IgD-negative memory B cell (primary cell): ENCODE results near the gene SLC39A11. TPM values are rescaled to one million over a fixed set of nuclear protein-coding genes. Genes with fewer than 3 reads are reported as not detected.

Experiments used
- H3K27ac Mint-ChIP-seq, 3 donors: one replicate each; pipeline ENCODE4 v1.8.0; 2020 to 2022; ENCODE audit warnings: mild to moderate bottlenecking in 3 of 3, mixed read lengths in 3 of 3, moderate library complexity in 1 of 3
- H3K27me3 Mint-ChIP-seq: one replicate; pipeline ENCODE4 v1.8.0; 2021; ENCODE audit warnings: mixed read lengths
- H3K36me3 Mint-ChIP-seq: one replicate; pipeline ENCODE4 v1.8.0; 2020; ENCODE audit warnings: mild to moderate bottlenecking, mixed read lengths
- H3K4me1 Mint-ChIP-seq, 3 donors: one replicate each; pipeline ENCODE4 v1.8.0; 2020 to 2022; ENCODE audit warnings: mixed read lengths in 3 of 3, mild to moderate bottlenecking in 1 of 3
- H3K4me3 Mint-ChIP-seq, 4 donors: one replicate each; pipeline ENCODE4 v1.8.0; 2020 to 2022; ENCODE audit warnings: mild to moderate bottlenecking in 4 of 4, mixed read lengths in 4 of 4, moderate library complexity in 3 of 4
- H3K9me3 Mint-ChIP-seq, 3 donors: one replicate each; pipeline ENCODE4 v1.8.0; 2020 to 2021; ENCODE audit warnings: mixed read lengths in 3 of 3, mild to moderate bottlenecking in 1 of 3
- polyA plus RNA-seq: library from polyadenylated mRNA; unstranded; fragments of 300-500 nt; fragmentation: Illumina TruSeq; gene quantifications from one replicate; pipeline ENCODE4 v1.2.3, GENCODE V29; 2021

Gene SLC39A11
- polyA plus RNA-seq, 1 donor from 2014 or later = 13.7 TPM

GRCh38 chr17:73057196-73057595 lies 35.3 kb downstream of the SLC39A11 start:
- Mint-ChIP-seq H3K9me3 (no peaks in the 10 kb centered on the region), H3K27me3 (no peaks in the 10 kb centered on the region), H3K36me3 (peaks cover 5% of the 10 kb centered on the region), H3K4me1 (peaks cover 0 to 6% (median 0%) of the 10 kb centered on the region in 3 donors), H3K4me3 (no peak overlapping the region), H3K27ac (no peak overlapping the region)

DNA sequence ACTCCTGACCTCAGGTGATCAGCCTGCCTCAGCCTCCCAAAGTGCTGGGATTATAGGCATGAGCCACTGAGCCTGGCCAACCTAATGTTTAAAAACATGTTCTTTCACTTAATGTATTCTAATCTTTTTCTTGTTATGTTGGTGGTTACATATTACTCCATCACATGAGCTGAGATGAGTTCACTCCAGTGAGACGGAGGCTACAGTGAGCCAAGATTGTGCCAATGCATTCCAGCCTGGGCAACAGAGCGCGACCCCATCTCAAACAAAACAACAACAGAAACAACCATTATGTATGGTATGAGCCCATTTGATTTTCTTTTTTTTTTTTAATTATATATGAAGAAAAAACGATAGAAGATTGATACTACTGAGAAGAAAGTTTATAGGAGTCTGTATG lies 39.6 kb downstream of the SLC39A11 start:
- peaks cover 0 to 4% (median 2%) of the 10 kb centered on the region in 3 donors for H3K9me3 Mint-ChIP-seq
- no peaks in the 10 kb centered on the region for H3K27me3 Mint-ChIP-seq
- H3K4me3 Mint-ChIP-seq = no peak overlapping the region
- H3K4me1 Mint-ChIP-seq = peaks cover 0 to 6% (median 0%) of the 10 kb centered on the region in 3 donors
- no peak overlapping the region for H3K27ac Mint-ChIP-seq
- H3K36me3 Mint-ChIP-seq = peaks cover 16% of the 10 kb centered on the region

- peak overlapping the region in 1 of 4 donors; percentile 71 for H3K4me3 Mint-ChIP-seq
- no peak overlapping the region for H3K27ac Mint-ChIP-seq
- H3K4me1 Mint-ChIP-seq = peaks cover 0 to 6% (median 0%) of the 10 kb centered on the region in 3 donors
- H3K27me3 Mint-ChIP-seq = peaks cover 1% of the 10 kb centered on the region
- peaks cover 17% of the 10 kb centered on the region for H3K36me3 Mint-ChIP-seq
- peaks cover 0 to 4% (median 2%) of the 10 kb centered on the region in 3 donors for H3K9me3 Mint-ChIP-seq
Measured at GRCh38 chr17:73050797-73051196, 41.7 kb downstream of the SLC39A11 start.

GRCh38 chr17:73048170-73048569 lies 44.3 kb downstream of the SLC39A11 start:
- Mint-ChIP-seq H3K4me3 (no peak overlapping the region), H3K27me3 (peaks cover 1% of the 10 kb centered on the region), H3K4me1 (peaks cover 0 to 9% (median 3%) of the 10 kb centered on the region in 3 donors), H3K27ac (no peak overlapping the region), H3K36me3 (peaks cover 13% of the 10 kb centered on the region), H3K9me3 (peaks cover 0 to 4% (median 2%) of the 10 kb centered on the region in 3 donors)

- Mint-ChIP-seq H3K27me3 (peaks cover 1% of the 10 kb centered on the region), H3K27ac (no peak overlapping the region), H3K36me3 (peaks cover 21% of the 10 kb centered on the region), H3K9me3 (peaks cover 0 to 6% (median 4%) of the 10 kb centered on the region in 3 donors), H3K4me1 (peaks cover 0 to 4% (median 3%) of the 10 kb centered on the region in 3 donors), H3K4me3 (no peak overlapping the region)
Measured at GRCh38 chr17:73045724-73046123, 46.8 kb downstream of the SLC39A11 start.

- peaks cover 1% of the 10 kb centered on the region for H3K27me3 Mint-ChIP-seq
- peaks cover 0 to 4% (median 3%) of the 10 kb centered on the region in 3 donors for H3K4me1 Mint-ChIP-seq
- H3K27ac Mint-ChIP-seq = no peak overlapping the region
- no peak overlapping the region for H3K4me3 Mint-ChIP-seq
- H3K36me3 Mint-ChIP-seq = peaks cover 16% of the 10 kb centered on the region
- H3K9me3 Mint-ChIP-seq = peaks cover 2 to 8% (median 4%) of the 10 kb centered on the region in 3 donors
Measured at GRCh38 chr17:73043686-73044581, 48.6 kb downstream of the SLC39A11 start.

DNA sequence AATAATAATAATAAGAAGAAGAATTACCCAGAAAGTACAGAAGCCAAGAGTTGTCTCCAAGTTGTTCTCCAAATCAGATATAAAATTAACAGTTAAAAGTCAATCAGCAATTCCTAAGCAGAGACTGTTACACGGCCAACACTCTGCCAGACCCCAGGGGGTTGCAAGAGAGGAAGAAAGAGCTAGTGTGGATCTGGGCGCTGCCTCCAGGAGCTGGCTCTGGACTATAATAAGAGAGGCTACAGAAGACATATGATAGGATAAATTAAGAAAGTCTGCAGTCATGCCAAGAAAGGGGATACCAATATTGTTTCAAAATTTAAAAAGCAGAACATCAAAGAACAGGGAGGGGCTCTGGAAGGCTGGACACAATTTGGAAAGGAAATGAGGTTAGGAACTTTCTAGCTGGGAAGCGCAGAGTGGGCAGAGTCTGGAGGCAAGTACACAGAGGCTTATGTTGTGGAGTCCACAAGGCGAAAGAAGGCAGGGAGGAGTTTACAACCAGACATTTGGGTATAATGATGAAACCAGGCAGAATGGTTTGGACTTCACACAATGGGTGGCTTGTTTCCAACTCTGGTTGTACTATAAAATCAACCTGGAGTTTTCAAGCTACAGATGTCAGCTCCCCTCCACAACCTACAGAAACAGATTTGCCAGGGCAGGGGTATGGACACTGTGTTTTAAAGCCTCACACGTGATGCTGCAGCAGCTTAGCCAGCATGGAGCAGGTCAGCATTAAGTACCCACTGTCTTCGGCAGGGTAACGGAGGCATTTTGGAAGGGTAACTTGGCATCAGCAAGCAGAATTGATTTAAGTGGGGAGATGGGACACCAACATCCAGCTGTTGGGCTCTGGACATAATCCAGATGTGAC lies 49.4 kb downstream of the SLC39A11 start:
- H3K27ac Mint-ChIP-seq = no peak overlapping the region
- H3K36me3 Mint-ChIP-seq = peaks cover 16% of the 10 kb centered on the region
- H3K9me3 Mint-ChIP-seq = peaks cover 2 to 8% (median 5%) of the 10 kb centered on the region in 3 donors
- peaks cover 0 to 4% (median 3%) of the 10 kb centered on the region in 3 donors for H3K4me1 Mint-ChIP-seq
- H3K27me3 Mint-ChIP-seq = peaks cover 1% of the 10 kb centered on the region
- H3K4me3 Mint-ChIP-seq = no peak overlapping the region

DNA sequence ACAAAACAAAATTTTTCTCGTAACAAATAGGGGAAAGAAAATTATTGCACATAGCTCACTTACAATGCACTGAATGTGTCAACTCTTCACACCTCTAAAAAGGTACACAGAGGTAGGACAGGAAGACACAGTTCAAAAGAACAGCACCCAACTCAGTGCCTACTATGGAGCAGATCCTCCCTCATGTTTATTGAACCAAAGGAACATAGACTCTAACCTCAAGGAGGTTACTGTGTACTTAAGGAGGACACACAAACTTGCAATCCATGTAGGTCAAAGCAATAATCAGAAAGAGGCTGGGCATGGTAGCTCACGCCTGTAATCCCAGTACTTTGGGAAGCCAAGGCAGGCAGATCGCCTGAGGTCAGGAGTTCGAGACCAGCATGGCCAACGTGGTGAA lies 50.3 kb downstream of the SLC39A11 start:
- Mint-ChIP-seq H3K27ac (no peak overlapping the region), H3K4me1 (peaks cover 0 to 4% (median 3%) of the 10 kb centered on the region in 3 donors), H3K4me3 (no peak overlapping the region), H3K36me3 (peaks cover 16% of the 10 kb centered on the region), H3K9me3 (peaks cover 2 to 8% (median 5%) of the 10 kb centered on the region in 3 donors), H3K27me3 (peaks cover 1% of the 10 kb centered on the region)

GRCh38 chr17:73039282-73039681 lies 53.2 kb downstream of the SLC39A11 start:
- Mint-ChIP-seq H3K9me3 (peaks cover 2 to 8% (median 5%) of the 10 kb centered on the region in 3 donors), H3K36me3 (peaks cover 16% of the 10 kb centered on the region), H3K4me3 (no peak overlapping the region), H3K27me3 (no peaks in the 10 kb centered on the region), H3K4me1 (peaks cover 0 to 4% (median 0%) of the 10 kb centered on the region in 3 donors), H3K27ac (no peak overlapping the region)

DNA sequence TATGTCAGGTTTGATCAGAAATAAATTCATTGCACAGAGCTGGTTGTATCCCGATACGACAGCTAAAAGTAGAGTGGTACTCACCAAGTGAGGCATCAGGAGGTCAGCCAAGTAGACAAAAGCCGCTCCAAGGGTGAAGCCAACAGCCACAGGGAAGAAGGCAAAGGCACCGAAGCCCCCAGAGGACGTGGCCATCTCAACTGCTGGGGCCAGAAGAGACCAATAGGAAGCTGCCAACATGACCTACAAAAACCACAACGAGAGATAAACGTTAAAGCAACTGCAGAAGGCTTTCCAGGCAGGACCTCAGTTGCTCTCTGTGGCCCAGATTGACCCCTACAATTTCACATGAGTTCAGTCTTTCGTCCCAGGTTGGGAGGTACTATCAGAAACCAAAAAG lies 61.0 kb downstream of the SLC39A11 start:
- Mint-ChIP-seq H3K27me3 (no peaks in the 10 kb centered on the region), H3K4me3 (no peak overlapping the region), H3K36me3 (peaks cover 11% of the 10 kb centered on the region), H3K4me1 (peaks cover 0 to 2% (median 0%) of the 10 kb centered on the region in 3 donors), H3K9me3 (no peaks in the 10 kb centered on the region), H3K27ac (no peak overlapping the region)

GRCh38 chr17:73030995-73031394 lies 61.5 kb downstream of the SLC39A11 start:
- H3K4me1 Mint-ChIP-seq = peaks cover 0 to 3% (median 0%) of the 10 kb centered on the region in 3 donors
- no peaks in the 10 kb centered on the region for H3K27me3 Mint-ChIP-seq
- no peak overlapping the region for H3K4me3 Mint-ChIP-seq
- H3K36me3 Mint-ChIP-seq = peaks cover 11% of the 10 kb centered on the region
- H3K27ac Mint-ChIP-seq = no peak overlapping the region
- no peaks in the 10 kb centered on the region for H3K9me3 Mint-ChIP-seq

DNA sequence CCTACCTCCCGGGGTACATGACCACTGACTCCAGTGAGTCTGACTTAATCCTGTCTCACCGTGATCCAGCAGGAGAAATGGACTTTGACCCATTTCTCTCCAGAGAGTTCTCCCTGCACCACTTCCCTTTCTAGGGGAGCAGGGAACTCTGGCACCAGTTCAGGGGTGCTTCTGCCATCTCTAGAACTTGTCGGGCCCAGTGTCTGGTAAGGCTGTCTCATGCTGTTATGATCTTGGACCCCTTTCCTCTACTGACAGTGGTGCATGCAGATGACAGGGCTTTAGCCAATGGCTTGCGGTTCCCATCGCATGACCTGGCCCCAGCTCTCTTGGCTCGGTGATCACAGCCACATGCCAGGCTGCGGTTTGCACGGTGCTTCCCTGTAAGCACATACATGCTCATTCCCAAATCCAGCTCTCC lies 62.0 kb downstream of the SLC39A11 start:
- Mint-ChIP-seq H3K36me3 (peaks cover 11% of the 10 kb centered on the region), H3K27ac (peak overlapping the region in 1 of 3 donors; percentile 63), H3K4me1 (peaks cover 0 to 3% (median 0%) of the 10 kb centered on the region in 3 donors), H3K4me3 (no peak overlapping the region), H3K27me3 (no peaks in the 10 kb centered on the region), H3K9me3 (no peaks in the 10 kb centered on the region)

- no peak overlapping the region for H3K27ac Mint-ChIP-seq
- peaks cover 0 to 3% (median 0%) of the 10 kb centered on the region in 3 donors for H3K4me1 Mint-ChIP-seq
- H3K36me3 Mint-ChIP-seq = peaks cover 11% of the 10 kb centered on the region
- H3K4me3 Mint-ChIP-seq = no peak overlapping the region
- no peaks in the 10 kb centered on the region for H3K9me3 Mint-ChIP-seq
- no peaks in the 10 kb centered on the region for H3K27me3 Mint-ChIP-seq
Measured at GRCh38 chr17:73029991-73030390, 62.5 kb downstream of the SLC39A11 start.

GRCh38 chr17:73029021-73029420 lies 63.5 kb downstream of the SLC39A11 start:
- H3K4me1 Mint-ChIP-seq = peaks cover 0 to 3% (median 0%) of the 10 kb centered on the region in 3 donors
- H3K27me3 Mint-ChIP-seq = no peaks in the 10 kb centered on the region
- H3K27ac Mint-ChIP-seq = no peak overlapping the region
- no peaks in the 10 kb centered on the region for H3K9me3 Mint-ChIP-seq
- H3K4me3 Mint-ChIP-seq = no peak overlapping the region
- peaks cover 11% of the 10 kb centered on the region for H3K36me3 Mint-ChIP-seq

DNA sequence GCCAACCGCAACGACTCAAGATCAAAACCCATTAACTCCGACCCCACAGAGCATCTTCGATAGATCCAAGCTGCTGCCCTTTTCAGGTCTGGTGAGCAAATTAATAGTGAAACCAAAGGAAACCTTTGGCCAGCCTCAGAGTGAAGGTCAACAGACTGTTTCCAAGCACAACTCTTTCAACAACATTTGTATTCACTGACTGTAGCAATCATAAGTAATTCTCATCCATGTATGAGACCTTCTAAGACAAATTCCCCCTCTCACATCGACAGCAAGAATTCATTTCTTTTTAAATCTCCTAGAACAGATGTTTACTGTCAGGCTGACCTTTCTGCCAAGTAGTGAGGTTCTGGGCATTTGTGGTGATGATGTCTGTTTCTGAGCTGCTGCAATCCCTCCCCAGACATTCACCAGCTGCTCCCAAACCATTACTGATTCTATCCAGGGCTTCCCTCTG lies 64.2 kb downstream of the SLC39A11 start:
- H3K4me1 Mint-ChIP-seq = peaks cover 0 to 3% (median 0%) of the 10 kb centered on the region in 3 donors
- H3K4me3 Mint-ChIP-seq = no peak overlapping the region
- H3K9me3 Mint-ChIP-seq = no peaks in the 10 kb centered on the region
- no peak overlapping the region for H3K27ac Mint-ChIP-seq
- no peaks in the 10 kb centered on the region for H3K27me3 Mint-ChIP-seq
- H3K36me3 Mint-ChIP-seq = peaks cover 14% of the 10 kb centered on the region
